NCI-H187 treated with DMSO at 0.1 percent for 48 hours (cell line): ENCODE data around the gene IL12RB2.
"Not testable (repeated sequence)": the region's sequence is repeated elsewhere in the genome, so short reads cannot be mapped to it uniquely, and the experiment has no call there.

Experiments used
- DNase-seq: peaks from one replicate; lab custom pipeline; 2025; lab: John Stamatoyannopoulos, UW

IL12RB2 gene

DNA sequence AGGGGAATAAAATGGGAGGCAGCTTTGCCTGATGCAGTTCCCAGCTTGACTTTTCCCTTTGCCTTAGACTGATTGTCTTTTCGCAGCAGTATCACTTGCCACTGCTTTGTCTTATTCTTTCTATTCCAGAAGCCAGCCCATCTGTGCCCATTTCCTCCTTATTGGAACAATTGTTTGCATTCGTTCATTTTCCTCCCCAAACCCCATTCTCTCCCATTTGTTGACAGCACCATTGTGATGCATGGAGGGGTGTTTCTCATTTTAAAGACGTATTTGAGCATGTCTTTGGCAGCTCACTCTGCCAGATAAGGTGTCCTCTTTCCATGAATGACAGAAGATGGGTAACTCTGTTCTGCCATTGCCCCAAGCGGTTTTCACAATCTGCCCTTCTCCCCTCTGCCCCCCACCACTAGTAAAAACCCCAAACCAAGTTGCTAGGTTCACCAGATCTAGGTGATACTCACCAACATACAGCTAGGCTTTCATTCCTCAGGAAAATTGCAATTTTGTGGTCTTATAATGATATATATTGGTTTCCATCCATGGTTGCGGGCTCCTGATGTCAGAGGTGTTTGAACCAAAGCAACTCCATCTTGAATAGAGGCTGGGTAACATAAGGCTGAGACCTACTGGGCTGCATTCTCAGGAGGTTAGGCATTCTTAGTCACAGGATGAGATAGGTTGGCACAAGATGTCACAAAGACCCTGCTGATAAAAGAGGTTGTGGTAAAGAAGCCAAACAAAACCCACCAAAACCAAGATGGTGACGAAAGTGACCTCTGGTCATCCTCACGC lies 91.7 kb downstream of the IL12RB2 start:
- DNase-seq, result no peak

DNA sequence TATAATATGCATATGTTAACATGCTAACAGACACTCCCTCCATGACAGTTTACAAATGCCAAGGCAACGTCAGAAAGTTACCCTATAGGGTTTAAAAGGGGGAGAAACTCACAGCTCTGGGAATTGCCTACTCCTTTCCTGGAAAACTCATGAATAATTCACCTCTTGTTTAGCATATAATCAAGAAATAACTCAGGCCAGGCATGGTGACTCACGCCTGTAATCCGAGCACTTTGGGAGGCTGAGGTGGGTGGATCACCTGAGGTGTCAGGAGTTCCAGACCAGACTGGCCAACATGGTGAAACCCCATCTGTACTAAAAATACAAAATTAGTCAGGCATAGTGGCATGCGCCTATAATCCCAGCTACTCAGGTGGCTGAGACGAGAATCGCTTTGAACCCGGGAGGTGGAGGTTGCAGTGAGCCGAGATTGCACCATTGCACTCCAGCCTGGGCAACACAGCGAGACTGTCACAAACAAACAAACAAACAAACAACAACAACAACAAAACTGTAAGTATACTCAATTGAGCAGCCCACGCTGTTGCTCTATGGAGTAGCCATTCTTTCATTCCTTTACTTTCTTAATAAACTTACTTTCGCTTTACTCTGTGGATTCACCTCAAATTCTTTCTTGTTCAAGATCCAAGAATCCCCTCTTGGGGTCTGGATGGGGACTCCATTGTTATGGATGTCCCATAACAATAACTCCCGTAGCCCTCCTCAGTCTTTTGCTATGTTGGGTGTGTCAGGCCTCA lies 92.5 kb downstream of the IL12RB2 start:
- DNase-seq, result not testable (repeated sequence)

DNA sequence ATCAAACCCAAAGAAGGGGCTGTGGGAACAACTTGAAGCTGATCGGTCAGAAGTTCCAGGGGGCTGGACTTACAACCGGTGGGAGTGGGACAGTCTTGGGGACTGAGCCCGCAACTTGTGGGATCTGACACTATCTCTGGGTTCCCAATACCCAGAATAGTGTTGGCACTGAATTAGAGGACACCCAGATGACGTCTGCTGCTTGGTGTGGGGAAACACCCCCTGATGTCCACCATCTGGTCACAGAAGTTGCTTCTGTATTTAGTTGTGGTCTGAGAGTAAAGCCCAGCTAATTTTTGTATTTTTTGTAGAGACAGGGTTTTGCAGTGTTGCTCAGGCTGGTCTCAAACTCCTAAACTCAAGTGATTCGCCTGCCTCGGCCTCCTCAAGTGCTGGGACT lies 93.8 kb downstream of the IL12RB2 start:
- DNase-seq, result no peak

DNA sequence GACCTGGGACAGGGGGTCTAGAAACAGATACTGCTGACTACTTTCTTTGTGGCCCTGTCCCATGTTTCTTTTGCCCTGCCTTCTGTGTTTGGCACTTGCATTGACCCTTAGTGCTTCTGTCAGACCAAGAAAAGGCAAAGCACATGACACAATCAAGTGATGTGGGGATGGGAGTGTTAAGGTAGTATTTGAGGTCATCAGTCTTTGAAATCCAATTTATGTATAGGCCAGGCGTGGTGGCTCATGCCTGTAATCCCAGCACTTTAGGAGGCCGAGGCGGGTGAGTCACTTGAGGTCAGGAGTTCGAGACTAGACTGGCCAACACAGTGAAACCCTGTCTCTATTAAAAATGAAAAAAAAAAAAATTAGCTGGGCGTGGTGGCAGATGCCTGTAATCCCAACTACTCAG lies 96.5 kb downstream of the IL12RB2 start:
- no peak for DNase-seq

DNA sequence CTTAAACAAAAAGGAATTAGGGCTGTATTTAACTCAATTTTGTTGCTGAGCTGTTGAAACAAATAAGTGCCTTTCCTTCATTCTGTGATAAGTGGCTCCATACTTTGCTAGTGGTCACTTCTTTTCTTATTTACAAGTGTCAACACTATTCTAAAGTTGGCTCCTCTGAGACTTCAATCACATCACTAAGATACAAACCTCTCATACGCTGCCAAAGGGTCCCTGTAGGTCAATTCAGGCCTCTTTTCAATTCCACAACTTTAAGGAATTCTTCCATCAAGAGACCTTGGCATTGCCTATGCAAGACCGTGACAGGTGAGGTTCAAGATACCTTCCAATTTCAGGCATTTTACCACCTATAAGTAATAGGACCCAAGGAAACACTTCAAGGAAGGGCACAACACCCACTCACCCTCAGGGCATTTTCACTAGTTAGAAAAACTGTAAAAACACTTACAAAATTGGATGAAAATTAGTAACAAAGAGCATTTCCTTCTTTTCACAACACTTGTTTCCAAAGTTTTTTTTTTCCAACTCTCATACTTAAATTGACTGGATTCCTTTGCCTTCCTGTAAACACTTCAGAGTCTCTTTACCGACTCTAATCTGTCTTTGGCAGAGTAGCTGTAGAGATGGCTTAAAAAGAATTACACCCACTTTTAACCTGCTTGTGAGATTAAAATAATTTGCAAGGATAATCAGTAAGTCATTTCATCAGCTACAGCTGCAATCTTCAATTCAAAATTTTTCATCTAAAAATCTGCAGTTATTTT lies 98.0 kb downstream of the IL12RB2 start:
- no peak for DNase-seq

DNA sequence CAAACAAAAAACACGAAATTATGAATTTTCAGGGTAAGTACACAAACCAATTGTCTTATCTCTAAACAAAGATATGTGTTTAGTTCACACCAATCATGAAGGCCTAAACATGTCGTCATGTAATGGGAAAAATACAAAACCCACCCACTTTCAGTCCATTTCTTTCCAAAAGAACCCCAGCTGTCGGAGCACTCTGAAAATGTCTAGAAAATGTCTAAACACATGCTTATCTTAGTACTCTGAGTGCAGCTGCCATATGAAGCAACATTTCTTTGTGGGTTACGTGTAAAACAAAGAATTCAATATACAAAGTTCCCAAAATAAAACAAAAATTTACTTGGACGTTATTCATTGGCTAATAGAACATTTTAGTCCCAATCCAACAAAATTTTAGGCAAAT lies 99.8 kb downstream of the IL12RB2 start:
- DNase-seq, result no peak

DNA sequence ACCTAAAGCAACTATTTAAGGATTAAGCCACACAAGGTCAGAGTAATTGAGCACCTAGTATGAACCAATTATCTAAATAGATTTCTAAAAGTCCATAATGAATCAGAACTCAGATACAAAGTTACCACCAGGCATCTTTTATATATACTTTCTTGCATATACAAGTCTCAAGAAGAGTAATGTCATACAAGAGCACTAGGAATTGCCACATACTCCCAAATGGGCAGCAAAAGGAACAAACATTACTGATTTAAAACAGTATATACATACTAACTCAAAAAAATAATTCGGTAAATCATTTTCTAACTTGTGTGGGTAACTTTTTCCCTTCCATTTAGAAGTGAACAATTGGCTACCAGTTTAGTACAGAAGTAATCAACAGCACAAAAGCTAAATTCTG lies 100.5 kb downstream of the IL12RB2 start:
- DNase-seq, result no peak

DNA sequence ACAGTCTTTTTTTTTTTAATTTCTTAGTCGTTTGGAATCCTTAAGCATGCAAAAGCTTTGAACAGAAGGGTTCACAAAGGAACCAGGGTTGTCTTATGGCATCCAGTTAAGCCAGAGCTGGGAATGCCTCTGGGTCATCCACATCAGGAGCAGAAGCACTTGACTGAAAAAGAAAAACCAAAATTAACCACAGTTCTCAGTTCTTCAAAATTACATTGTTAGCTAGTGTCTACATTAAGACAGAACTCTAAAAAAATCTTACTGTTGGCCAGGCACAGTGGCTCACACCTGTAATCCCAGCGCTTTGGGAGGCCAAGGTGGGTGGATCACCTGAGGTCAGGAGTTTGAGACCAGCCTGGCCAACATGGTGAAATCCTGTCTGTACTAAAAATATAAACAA lies 105.4 kb downstream of the IL12RB2 start:
- DNase-seq, result not testable (repeated sequence)

DNA sequence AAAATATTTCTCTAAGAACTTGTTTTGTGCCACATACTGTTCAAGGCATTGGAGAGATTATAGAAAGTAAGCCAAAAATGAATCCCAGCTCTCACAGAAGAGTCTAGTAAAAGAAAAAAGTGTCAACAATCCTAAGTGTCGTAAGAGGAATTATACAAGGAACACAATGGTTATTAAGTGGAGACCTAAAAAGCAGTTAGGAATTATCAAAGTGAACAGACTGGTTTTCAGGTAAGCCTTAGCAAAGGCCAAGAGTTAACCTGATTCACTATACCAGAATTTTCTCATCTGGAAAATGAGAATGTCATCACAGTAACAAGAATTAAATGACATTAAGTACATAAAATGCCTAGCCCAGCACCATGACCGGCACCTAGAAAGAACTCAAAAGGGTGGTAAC lies 106.9 kb downstream of the IL12RB2 start:
- no peak for DNase-seq

DNA sequence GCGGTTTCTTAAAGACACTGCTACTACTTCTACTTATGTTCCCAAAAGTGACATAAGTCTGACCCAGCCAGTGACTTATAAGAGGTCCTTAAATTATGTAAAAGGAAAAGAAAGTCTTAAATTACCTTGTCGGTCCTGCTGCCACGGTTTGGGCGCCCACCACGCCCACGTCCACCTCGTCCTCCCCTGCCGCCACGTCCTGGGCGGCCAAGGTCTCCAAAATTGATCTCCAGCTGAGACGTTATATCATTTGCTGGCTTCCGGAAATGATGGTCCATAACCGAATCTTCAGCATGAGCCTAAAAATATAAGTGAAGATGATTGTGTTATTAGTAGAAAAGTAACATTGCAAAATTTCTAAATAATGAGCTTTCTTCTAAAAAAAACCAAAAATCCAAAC lies 107.4 kb downstream of the IL12RB2 start:
- DNase-seq, result no peak

DNA sequence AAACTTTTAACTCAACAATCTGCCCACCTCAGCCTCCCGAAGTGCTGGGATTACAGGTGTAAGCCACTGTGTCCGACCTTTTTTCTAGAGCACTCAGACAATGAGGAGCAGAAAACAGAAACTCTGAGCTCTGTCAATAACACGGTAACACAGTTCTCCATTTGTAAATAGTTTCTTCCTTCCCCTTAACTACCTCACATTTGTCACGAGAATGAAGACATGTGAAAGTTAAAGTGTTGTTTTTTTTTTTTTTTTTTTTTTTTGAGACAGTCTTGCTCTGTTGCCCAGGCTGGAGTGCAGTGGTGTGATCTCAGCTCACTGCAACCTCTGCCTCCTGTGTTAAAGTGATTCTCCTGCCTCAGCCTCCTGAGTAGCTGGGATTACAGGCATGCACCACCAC lies 110.1 kb downstream of the IL12RB2 start:
- DNase-seq, result not testable (repeated sequence)

DNA sequence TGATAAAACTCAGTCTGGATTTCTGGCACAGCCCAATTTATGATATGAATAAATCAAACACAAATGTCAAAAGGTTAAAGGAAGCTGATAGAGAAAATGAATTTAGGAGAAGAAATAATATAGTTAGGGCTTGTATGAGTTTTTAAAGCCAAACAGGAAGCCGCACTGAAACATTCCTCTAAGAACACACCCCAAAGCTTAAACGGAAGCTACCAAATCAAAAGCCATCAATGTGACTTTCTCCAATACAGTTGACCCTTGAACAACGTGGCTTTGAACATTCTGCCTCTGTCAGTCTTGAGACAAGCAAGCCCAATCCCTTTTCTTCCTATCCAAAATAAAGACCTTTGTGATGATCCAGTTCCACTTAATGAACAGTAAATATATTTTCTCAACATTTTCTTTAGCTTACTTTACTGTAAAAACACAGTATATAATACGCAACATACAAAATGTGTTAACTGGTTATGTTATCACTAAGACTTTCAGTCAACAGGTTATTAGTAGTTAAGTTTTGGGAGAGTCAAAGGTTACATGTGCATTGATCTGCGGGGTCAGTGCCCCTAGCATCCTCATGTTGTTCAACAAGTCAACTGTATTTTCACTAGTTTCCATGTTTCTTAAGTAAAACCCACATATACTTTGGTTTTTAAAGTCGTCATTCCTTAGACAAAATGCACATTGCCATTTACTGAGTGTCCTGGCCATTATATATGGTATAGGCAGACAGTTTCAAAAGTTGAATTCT lies 111.3 kb downstream of the IL12RB2 start:
- no peak for DNase-seq

DNA sequence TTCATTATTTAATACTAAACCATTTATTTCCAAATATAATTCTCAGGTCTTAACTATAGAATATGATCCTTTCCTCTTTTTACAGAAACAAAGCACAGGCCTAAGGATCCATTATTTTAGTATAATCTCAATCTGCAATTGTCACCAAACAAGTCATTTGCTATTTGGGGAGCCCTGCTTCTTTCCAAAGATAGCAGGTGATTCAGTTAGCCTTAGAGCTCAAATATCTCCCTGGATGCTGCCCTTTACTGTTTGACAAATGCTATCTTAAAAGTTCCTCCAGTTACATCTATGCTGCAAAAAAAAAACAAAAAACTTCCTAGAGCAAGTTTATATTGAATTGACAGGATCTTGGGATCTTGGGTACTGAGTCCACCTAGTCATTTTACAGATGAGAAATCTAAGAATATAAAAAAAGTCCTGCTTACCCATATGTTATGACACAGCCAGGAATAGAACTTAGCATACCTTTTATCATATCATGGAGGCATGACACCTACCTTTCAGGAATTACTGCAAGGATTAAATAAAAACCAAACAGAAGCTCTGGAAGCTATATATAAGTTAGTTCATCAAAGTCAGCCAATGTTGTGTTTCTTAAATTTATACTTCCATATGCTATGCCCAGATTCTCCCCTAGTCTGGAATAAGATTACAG lies 113.3 kb downstream of the IL12RB2 start:
- DNase-seq, result no peak

DNA sequence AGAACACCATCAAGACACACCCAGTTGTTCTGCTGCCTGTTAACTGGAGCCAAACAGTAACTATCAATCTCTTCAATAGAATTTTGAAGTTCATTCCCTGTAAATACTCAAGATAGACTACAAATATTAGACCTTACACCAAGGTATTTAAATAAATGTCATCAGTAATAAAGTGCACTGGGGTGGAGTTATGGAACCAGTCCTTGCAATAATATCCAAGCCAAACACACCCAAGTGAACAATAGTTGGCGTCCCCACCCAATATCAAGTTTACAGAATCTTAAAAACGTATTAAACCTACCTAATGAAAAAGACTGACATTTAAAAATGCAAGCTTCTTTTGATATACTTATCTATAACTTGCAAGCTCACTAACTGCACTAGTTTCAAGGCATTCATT lies 119.8 kb downstream of the IL12RB2 start:
- no peak for DNase-seq

DNA sequence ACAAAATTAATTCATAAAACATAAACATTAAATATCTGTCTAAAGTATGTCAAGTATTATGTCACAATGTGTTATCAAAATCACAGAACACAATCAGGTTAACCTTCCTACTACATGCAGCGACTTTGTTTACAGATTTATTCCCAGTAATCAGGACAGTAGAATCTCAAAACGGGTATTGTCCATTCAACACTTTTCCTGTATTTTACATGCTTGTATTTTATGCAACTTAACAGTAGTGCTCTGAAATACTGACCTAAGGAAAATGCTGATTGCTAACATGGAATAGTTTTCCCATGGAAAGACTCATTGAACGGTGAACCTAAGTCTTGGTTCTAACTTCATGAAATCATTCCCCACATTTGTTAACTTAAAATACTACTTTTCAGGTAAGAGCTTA lies 120.3 kb downstream of the IL12RB2 start:
- no peak for DNase-seq

DNA sequence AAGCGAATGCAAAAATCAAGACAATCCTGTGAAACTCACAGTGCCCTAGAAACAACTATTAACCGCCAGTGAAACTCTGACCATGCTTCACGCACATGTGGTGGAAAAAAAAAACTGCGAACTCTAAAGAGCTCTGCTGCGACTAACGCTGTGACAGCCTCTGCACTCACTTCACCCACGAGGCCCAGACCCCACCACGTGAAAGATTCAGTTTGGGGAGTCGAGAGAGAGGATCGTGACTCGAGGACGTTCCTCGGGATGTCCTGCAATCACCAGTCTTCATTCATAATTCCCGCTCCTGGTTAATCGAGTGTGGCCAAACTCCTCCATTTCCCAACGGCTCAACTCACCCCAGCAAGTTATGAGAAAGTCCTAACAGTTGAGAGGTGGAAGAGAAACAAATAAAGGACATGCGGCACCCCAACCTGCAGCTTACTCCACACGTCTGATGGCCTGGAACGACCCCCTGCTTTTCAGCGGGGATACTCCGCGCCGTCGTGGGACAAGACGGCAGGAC lies 121.4 kb downstream of the IL12RB2 start:
- no peak for DNase-seq

DNA sequence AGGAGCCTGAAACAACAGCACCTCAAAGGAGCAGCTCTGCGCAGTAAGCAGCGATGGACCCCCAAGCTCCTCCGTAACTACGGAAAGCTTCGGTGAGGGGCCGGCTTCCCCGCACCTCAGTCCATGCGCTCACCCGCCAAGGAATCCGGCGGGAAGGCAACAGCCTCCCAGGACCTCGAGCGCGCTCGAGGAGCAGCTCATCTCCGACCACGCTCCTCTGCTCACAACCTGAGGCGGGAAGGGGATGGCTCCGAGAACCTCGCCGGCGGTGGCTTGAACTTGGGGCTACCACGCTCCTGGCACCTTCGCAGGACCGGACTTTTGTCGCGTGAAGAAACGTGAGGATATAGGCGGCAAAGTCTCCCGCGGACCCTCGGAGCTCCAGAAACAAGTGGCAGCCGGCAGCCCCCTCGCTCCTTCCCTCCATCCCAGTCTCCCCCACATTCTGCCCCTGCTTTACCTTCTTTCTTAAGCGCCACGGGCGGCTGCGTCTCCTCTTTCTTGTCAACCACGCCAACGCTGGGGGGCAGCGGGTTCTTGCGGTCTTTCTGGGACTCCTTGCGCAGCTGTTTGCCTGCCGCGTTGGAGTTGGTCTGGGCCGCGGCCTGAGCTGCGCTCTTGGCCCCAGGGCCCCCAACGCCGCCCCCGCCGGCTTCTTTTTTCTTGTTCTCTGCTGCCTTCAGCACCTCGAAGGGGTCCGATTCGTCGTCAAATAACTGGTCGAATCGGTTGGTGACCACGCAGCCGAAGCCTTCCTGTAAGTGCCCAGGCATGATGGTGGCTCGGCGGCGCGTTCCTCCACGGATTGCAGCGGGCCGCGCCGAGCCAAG lies 122.1 kb downstream of the IL12RB2 start:
- DNase-seq, result no peak

DNA sequence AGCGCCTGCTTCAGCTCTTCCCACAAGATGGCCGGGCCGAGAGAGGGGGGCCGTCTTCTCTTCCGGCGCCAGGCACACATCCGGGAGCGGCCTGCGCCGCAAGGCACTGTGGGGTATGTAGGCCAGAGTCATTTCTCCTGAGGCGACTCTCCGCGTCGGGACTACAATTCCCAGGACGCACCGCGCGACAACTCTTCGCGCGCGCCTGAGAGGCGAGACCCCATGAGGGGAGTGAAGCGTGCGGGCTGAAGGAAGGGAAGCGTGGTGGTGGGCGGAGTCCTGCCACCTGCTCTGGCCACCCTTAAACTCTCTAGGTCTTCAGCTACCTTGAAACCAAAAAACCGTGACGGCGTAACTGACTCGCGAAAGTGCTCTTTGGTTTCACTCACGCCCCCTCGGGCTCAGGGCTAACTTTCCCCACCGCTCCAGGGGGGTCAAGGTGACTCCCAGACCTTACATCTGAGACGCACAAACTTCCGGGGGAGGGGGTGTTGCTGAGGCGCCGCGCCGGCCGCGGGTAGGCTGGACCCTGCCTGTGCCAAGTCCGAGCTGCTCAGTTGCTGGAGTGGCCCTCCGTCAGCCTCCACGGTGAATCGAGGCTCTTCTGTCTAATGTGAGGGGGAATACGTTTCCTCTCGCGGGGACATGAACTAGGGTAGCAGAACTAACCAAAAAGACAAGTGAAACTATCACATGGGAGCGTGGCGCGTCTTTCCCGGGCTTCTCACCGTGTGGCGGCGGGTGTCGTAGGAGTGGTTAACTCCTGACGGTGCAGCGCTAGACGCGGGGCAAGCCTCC lies 122.9 kb downstream of the IL12RB2 start, which contains the start of gene SERBP1:
TSS of gene SERBP1 (minus strand) at position 45 of the 798 bp plus-strand sequence. CDS start 102 bp downstream, outside the sequence.
- peak; percentile 86 for DNase-seq

DNA sequence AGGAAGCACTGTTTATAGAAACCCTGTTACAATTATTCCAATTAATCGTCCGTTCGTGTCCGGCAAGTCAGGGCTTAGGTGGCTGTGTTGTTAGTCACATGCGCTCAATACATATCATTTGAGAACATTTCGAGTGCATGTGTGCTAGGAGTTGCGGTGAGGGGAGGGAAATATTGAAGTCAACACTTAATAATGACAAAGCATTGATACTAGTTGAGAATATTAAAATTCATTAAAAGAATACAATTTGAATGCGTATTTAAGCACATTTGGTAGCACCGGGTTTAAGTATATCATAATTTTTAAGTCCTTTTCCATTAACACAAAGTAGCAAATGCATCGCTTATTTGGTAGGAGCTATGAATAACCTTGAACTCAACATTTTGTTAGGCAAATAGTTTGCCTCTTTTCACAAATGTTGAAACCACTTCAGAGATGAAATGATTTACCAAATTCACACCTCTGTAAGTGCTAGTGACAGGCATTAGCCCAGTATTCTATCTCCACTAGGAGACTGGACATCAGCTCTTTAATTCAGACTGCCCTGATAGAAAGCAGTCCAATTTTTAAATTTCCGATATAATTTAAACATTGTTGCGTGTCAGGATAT lies 123.6 kb downstream of the IL12RB2 start:
- no peak for DNase-seq
